ENCODE data around the gene ETFA. TPM values are rescaled to one million over a fixed set of nuclear protein-coding genes. Genes with fewer than 3 reads are reported as not detected.

Gene ETFA
- total RNA-seq, 1 experiment from 2014 or later, result 208 TPM

DNA sequence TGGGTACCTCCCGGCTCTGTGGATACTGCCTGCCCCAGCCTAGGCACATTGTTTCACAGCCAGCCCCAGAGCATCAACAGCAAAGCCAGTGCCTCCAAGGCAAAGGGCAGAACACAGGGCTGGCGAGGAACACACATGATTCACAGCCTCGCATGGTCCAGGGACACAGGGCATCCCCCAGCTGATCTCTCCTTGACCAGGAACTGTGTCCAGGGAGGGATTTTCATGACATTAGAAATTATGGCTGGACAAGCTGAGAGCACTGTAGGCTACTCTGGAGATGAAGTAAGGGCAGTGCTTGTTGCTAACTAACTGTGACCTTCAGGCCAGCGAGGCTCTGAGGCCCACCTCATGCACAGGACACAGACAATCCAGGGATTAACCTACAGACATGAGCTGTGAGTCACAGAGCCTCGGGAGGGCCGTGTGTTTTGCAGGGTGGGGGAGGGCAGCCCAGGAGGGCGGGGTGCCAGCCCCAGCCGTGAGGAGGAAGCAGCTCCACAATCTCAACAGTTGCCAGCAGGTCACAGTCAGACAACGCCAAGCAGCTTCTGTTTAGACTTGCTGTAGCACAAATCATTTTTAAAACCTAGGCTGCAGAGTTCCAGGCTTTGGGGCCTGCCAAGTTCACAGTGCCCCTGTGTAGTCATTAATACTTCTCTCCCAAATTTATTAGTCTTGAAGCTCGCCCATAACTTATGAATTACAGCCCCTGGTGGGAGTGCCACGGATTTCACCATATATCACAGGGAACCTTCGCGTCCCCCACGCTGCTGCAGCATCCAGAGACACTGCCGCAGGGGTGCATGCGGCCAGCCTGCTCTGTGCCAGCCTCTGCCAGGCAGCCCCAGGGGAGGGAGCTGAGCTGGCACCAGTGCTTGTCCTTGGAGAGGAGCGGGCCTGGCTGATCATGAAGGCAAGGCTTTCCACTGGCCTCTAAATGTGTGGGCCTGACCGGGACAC is 114.7 kb downstream of the ETFA start:
- peak; percentile 81 for DNase-seq (ENCODE audit: low spot score)

DNA sequence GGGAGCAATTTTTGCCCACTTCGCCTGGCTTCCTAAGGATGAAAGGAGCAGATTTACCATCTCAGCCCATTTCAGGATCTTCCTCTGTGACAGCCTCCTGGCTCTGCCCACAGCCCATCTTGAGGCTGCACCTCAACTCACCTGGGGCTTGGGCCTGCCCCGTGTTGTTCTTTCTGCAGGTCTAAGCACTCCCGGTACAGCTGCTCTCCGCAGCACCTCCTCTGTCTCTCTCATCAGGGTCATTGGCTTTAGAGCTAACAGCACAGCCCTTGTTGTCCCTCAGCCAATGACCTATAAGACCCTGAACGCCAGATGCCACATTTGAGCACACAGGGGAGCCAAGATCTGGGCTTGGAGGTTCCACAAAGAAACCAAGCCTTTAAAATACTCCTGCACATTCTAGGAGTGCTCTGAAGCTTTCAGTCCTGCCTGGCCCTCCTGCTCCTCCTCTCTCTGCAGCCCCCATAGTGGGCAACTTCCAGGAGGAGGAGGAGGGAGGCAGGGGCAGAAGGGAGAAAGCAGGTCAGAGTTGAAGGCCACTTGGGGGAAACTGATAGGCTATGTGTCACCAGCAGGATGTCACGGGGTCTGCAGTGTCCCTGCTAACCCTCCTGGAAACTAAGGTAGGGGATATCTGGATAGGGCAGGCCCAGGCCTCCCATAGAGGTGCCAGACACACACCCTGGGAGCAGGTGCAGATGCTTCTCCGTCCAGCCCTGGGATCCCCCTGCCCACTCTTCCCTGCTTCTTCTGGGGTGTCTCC is 115.6 kb downstream of the ETFA start:
- DNase-seq (ENCODE audit: low spot score), result no peak

DNA sequence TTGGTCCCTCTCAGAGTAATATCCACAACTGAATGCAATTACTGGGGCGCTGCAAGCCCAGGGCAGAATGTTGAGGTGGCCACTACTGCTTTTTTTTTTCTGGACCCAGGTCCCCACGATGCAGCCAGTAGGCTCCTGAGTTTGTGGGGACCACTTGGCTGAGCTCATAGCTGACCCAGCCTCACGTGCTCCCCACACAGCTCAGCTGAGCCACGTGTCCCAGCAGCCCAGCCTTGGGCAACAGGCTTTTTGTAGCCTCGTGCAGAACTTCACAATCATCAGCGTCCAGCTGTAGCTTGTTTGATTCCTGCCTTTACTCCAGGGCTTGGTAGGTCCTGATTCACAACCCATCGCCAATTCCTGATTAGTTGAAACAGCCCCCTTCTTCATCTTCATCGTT is 117.3 kb downstream of the ETFA start:
- DNase-seq (ENCODE audit: low spot score), result no peak

DNA sequence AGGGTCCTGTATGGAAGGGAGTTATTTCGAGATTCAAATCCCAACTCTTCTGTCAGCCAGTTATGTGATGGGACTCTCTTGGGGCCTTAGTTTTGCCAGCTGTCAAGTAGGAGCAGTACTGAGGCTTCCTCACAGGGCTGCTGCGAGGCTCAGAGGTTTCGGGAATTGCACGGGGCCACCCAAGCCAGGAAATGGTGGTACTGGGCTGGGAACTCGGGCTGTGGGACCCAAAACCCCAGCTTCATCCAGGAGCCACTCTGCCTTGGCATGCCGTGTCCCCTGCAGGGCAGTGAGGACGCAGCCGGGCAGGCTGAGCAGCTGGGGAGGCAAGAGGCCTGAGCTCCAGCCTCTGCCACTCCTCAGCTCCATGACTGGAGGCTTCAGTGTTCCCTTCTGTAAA is 118.6 kb downstream of the ETFA start:
- DNase-seq (ENCODE audit: low spot score), result no peak

DNA sequence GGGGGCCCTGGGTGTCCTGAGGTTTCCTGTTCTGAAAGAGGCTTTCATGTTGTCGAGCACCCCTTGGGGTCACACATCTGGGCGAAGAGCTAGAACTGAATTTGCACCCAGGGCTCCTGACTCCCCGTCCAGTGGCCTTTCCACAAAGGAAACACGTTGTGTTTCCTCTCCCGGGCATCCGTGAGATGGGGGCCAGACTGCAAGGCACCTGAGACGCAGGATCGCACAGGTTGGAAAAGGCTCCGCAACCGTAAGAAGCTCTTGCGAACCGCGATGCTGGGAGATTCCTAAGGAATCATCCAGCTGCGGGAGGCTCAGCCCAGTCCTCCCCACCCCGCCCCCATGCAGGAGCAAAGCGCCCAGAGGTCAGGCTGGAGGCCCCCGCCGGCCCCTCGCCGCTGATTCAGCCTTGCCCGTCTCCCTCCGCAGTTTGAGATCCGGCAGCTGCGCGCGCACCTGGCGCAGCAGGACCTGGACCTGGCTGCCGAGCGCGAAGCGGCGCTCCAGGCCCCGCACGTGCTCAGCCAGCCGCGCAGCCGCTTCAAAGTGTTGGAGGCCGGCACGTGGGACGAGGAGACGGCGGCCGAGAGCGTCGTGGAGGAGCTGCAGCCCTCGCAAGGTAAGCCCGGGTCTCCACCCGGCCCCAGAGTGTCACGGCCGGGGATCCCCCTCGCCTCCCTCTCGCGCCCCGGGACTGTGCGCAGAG is 119.6 kb downstream of the ETFA start:
- DNase-seq (ENCODE audit: low spot score), result no peak

DNA sequence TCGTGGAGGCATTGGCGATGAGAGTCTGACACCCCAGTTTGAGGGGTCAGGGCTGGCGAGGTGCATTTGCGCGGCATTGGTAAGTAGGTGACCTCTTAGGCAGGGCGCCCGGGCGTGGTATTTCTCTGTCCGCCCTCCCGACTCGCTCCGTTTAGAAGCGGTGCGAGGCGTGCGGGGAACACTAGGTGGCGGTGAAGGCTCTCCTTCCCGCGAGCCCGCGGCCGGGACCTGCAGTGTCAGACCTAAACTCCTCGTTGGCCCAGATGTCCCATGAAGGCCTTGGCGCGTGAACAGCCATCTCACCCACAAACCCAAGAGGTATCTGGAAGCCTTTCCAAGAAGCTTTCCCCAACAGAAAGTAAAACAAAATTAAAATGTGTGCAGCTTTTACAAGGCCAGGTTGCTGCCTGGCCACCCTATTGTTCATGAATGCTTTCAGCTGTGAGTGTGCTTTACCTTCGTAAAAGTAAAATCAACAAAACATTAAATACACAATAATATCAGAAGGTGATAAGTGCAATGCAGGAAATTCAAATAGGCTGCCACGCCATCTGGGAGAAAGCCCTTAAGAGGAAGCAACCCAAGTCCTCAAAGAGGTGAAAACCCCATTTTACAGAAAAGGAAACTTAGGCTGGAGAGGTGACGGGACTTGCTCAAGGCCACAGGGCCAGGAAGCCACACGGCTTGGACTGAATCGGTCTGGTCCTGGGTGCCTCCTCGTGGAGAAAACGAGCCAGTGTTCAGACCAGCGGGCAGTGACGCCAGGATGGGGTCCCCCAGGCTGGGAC is 120.3 kb downstream of the ETFA start:
- DNase-seq (ENCODE audit: low spot score), result peak; percentile 75

DNA sequence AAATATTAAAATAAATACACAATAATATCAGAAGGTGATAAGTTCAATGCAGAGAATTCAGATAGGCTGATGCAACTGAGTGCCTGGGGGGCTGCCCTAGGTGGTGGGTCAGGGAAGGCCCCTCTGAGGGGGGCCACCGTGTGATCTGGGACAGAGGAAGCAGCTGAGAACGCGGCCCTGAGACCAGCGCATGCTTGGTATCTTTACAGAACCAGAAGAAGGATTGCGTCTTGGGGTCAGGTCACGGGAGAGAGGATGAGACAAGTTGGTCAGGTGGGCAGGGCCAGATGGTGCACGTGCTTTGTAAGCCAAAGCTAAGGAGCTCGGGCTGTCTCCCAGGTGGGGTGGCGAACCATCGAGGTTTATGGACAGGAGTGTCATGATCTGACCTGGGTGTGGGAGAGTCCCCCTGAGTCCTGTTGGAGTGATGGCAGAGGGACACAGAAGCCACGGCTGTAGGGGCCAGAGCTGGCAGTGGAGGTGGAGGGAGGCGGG is 121.2 kb downstream of the ETFA start:
- no peak for DNase-seq (ENCODE audit: low spot score)

DNA sequence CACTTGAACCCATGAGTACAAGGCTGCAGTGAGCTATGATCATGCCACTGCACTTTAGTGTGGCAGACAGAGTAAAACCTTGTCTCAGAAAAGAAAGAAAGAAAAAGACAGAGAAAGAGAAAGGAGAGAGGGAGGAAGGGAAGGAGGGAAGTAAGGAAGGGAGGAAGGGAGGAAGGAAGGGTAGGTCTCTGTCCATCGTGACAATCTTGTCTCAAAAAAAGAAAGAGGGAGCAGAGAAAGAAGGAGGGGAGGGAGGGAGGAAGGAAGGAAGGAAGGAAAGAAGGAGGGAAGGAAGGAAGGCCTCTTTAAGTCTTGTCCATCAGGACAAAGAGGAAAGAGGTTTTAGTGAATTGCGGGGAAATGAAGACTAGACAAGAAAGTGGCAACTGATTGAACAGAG is 122.2 kb downstream of the ETFA start:
- DNase-seq (ENCODE audit: low spot score), result no peak

DNA sequence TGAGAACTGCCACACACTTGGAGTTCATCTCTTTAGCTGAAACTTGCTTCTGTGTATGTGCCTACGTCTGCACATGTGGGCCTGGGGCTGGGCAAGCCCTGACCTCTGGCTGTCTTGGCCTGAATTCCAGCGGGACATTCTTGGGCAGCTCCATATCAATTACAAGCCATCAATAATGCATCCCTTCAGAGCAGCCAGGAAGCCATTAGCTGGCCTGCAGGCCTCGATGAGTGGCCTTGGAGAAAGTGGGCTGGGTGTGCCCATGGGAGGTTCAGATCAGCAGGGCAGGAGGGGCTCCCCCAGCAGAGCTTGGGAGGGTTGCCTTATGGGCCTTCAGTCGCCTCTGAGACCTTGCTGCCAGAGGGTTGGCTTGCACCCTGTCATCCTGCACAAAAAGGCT is 124.1 kb downstream of the ETFA start:
- no peak for DNase-seq (ENCODE audit: low spot score)

DNA sequence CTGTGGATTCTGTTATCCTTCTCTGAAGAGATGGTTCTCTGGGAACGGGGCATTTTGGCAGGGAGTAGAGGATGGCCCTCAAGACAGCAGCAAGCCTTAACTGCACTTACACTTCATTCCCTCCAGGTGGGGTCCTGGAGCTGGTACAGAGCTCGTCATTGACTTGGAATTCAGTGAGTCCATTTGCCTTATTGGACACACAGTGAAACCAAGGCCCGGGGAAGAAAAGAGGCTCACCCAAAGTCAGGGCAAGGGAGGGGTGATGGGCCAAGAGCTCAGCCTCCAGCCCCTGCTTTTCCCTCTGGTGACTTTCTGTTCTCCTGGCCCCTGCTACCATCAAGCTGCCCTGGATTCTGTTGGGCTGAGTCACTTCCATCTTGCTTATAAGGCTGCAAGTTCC is 125.6 kb downstream of the ETFA start:
- DNase-seq (ENCODE audit: low spot score), result peak; percentile 76

DNA sequence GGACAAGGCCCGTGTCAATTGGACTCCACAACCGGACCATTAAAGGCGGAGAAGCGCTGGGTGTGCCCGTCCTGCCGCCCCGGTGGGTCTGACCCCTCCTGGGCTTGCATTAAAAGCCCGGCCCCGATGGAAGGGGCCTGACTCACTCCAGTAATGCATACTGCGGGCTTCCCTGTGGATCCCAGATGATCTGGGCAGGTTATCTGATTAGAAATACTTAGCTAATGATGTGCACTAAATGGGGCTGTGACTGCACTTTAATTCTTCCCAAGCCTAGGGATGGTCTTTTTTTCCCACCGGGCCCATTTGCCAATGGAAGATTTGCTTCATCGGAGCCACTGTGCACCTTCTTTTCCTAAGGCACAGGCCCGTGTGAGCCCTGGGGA is 126.6 kb downstream of the ETFA start:
- DNase-seq (ENCODE audit: low spot score), result no peak

DNA sequence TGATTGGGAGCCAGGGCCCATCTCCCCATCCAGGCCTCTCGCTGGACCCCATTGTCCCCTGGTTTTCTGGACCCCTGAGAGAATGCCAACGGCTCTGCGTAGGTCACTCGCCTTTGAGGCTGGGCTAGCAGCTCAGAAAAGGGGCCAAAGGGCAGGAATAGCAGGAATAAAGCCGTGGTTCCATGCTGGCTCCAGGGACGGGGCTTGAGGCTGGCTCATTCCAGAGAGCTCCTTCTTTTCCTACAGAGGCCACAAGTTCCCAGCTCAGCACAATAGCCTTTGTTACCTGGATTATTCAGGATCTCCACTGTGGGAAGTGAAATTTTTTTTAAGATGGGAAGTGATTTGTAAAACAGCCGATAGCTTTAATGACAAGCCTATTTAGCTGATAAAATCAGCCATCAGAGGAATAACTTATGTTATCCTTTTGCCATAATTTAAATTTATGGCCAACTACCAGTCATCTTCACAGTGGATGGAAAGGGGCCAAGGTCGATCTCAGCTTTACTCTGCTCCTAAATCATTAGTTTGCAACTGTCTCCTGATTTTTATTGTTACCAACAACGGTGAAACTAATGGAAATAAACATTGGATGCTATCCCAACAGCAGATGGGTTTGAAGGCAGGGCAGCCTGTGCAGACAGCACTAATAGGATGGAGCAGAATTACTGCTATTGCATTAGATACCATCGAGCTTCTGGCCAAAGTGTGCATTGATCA is 127.2 kb downstream of the ETFA start:
- no peak for DNase-seq (ENCODE audit: low spot score)

DNA sequence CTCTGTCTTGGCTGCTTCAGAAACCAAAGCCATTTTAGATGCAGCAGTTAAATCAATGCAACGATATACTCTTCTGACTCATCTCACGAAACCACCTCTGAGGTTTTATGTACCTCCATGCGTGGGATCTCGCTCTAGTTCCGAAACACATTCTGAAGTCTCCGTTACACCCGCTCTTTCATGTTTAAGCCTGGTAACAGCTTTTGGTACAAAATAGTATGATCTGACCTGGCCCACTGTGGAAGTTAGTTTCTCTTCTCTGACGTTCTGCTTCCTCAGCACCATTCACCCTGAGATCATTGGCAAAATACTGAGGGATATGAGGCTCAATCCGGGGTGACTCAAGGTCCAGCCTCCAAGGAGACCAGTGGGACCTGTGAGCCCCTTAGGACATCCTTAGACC is 129.6 kb downstream of the ETFA start:
- DNase-seq (ENCODE audit: low spot score), result no peak

DNA sequence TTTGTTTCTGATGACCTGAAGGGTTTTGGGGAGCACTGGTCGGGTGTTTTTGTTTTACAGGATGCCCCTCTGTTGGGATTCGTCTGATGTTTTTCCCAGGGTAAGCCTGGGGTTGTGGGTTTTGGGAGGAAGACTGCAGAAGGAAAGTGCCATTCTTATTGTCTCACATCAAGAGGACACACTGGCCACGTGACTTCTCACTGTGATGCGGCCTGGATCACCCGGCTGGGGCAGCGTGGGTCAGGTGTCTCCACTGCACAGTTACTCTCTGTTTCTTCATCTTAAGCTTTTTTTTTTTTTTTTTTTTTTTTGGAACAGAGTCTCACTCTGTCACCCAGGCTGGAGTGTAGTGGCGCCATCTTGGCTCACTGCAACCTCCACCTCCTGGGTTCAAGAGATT is 130.9 kb downstream of the ETFA start:
- no peak for DNase-seq (ENCODE audit: low spot score)

DNA sequence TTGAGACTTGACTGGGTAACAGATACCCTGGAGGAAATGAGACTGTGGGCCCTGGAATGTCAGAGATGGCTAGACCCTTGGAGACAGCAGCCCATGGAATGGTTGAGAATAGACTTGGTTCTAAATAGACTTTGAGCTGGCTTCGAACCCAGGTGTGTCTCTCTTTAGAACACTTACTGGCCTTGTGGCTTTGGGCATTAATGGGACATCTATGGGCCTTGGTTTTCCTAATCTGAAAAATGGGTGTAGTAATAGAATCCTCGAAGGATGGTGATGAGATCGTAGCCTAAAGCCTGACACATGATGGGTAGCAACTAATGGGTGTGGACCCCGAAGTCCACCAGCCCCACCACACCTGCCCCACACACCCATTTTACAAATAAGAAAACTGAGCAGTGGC is 132.2 kb downstream of the ETFA start:
- DNase-seq (ENCODE audit: low spot score), result no peak

DNA sequence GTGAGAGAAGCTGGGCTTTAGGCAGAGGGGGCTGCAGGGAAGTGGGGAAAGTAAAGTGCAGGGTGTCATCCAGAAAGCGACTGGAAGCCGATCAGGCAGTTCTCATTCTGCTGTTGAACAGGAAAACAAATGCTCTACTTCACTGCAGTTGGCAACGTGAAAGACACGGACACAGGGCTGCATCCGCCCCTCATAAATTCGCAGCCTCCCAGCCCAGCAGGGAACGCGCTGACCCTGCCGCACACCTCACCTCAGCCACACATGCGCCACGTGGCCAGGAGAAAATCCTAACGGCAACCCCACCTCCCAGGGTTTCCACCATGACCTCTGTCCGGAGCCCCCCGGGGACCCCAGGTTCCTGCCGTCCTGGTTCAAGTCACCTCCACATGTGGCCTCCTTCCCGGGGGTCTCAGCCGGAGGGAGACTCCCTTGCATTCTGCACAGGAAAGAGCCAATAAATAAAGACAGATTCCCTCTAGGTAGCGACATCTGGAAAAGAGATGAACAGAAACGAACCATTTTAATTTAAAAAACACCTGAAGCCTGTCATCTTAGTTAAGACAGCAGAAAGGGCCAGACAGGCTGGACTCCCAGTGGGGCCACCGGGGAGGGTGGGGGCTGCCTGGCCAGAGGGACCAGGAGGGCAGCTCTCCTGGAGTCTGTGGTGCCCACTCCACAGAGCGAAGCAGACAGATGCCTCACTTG is 132.8 kb downstream of the ETFA start:
- DNase-seq (ENCODE audit: low spot score), result no peak

DNA sequence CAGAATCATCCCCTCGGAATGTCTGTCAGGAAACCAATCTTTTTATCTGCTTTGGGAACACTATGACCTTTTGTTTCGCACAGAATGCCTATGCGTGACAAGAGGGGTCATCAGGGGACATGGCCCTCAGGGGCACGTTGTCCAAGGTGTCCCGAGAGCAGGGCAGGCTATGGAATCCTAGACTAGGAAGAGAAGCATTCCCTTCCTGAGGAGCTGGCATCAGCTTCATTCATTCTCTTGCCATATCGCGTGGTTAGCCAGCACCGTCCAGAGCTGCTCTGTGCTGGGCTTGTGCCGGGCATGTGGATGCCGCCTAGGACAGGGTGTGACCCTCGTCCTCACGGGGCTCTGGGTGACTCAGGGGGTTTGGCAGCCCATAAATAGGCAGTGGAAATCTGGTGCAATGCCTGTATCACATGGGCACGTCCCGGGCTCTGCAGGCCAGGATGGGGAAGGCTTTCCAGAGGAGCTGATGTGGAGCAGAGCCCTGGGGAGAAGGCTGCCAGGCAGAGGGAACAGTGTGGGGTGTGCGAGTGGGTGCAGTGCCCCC is 133.7 kb downstream of the ETFA start:
- DNase-seq (ENCODE audit: low spot score), result peak; percentile 33

DNA sequence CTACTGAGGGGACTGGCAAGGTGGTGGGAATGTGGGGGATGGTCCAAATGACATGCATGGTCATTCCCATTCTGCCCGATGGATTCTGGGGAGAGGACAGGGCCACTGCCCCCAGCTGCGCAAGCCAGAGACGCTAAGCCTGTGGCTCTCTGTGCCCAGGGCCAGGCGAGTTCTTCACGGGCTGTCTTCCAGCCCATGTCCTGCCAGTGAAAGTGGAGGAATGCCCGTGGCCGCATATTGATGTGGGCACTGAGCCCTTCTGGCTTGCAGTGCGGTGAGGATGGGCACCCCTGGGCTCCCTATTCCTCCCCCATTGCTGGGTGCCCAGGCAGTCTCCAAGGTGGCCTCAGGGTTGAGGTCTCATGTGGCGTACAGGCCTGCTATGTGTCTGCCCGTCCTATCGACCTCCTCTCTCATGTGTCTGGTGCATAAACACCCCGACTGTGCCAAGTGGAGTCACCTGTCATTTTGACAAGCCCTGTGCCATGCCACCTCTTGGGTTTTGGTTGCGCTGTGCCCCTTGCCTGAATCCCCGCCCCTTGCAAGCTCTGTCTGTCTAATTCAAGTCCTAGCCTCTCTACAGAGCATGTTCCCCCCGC is 134.7 kb downstream of the ETFA start:
- DNase-seq (ENCODE audit: low spot score), result no peak

DNA sequence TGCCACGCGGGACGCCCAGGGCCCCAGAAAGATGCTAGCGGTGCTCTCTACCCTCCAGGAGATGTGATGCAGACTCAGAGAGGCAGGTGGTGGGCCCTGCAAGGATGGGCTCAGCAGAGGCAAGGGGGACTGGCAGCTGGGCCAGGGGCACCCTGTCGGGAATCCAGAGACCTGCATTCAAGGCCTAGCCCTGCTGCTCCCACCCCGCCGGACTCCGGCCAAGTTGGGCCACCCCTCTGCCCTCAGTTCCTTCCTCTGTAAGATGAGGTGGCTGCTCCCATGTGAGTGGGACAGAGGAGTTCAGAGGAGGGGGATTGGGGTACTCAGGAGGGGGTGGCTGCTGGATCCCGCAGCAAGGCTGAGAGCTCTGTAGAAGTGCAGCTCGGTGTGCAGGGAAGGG is 135.2 kb downstream of the ETFA start:
- no peak for DNase-seq (ENCODE audit: low spot score)
